Nephron progenitor cell (in vitro differentiated cells): Measurements from ENCODE around the gene GNGT2.
"Not testable (repeated sequence)": the region's sequence is repeated elsewhere in the genome, so short reads cannot be mapped to it uniquely, and the experiment has no call there.

Source experiments
- DNase-seq: peaks from one replicate; pipeline ENCODE4 v3.0.0; 2021
- H3K27ac Mint-ChIP-seq: 2 replicates; pipeline ENCODE4 v1.8.0; 2021; ENCODE audit warnings: mild to moderate bottlenecking, moderate library complexity, mixed read lengths
- H3K27me3 Mint-ChIP-seq: 2 replicates; pipeline ENCODE4 v1.8.0; 2021; ENCODE audit warnings: mild to moderate bottlenecking, low read depth, mixed read lengths; ENCODE audit not compliant: poor library complexity
- H3K36me3 Mint-ChIP-seq: 2 replicates; pipeline ENCODE4 v1.8.0; 2021; ENCODE audit warnings: low read depth, mixed read lengths
- H3K4me1 Mint-ChIP-seq: 2 replicates; pipeline ENCODE4 v1.8.0; 2021; ENCODE audit warnings: mixed read lengths
- H3K4me3 Mint-ChIP-seq: 2 replicates; pipeline ENCODE4 v1.8.0; 2021; ENCODE audit warnings: mild to moderate bottlenecking, moderate library complexity, mixed read lengths
- H3K9me3 Mint-ChIP-seq: 2 replicates; pipeline ENCODE4 v1.8.0; 2021; ENCODE audit warnings: mild to moderate bottlenecking, moderate library complexity, mixed read lengths
- TF ChIP-seq, protein P1 (sequence below): fragments of 200-600 bp; sonication (generic); IDR thresholded peaks from 2 replicates; pipeline ENCODE4 v1.5.0; 2021; ENCODE audit warnings: antibody characterized with exemption

The GNGT2 gene

DNA sequence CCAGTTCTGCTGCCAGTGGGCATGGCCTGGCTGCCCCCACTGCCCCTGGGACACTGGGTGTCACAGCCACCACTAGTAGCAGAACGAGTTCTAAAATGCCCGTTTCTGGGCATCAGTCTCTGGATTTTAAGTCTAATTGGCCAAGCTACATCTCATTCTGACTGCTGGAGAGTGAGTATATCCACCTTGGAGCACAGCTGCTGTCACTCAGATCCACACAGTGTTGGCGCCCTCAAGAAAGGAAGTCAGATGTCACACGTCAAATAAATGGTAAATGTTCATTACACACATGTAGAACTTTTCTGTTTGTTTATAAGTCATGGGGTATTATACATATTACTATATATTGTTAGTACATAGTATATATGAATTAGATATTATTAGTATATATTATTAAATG, 19.4 kb downstream of the GNGT2 start:
- Mint-ChIP-seq H3K36me3 (no peaks in the 10 kb centered on the region), H3K4me3 (peak overlapping the region; percentile 70), H3K27me3 (peaks cover 35% of the 10 kb centered on the region), H3K9me3 (peaks cover 6% of the 10 kb centered on the region), H3K27ac (no peak overlapping the region), H3K4me1 (peaks cover 19% of the 10 kb centered on the region)
- DNase-seq: no peak
- TF ChIP-seq, protein P1, sequence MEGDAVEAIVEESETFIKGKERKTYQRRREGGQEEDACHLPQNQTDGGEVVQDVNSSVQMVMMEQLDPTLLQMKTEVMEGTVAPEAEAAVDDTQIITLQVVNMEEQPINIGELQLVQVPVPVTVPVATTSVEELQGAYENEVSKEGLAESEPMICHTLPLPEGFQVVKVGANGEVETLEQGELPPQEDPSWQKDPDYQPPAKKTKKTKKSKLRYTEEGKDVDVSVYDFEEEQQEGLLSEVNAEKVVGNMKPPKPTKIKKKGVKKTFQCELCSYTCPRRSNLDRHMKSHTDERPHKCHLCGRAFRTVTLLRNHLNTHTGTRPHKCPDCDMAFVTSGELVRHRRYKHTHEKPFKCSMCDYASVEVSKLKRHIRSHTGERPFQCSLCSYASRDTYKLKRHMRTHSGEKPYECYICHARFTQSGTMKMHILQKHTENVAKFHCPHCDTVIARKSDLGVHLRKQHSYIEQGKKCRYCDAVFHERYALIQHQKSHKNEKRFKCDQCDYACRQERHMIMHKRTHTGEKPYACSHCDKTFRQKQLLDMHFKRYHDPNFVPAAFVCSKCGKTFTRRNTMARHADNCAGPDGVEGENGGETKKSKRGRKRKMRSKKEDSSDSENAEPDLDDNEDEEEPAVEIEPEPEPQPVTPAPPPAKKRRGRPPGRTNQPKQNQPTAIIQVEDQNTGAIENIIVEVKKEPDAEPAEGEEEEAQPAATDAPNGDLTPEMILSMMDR: no peak

DNA sequence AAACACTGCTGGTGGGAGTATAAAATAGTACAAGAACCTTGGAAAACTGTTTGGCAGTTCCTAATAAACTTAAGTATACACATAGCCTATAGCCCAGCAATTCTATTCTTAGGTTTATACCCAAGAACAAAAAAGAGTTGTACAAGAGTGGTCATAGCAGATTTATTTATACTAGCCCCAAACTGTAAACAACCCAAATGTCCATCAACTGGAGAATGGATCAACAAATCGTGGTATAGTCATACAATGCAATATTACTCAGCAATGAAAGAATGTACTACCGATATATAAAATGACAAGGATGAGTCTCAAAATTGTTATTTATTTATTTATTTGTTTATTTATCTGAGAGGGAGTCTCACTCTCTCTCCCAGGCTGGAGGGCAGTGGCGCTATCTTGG, 23.1 kb downstream of the GNGT2 start:
- H3K4me1 Mint-ChIP-seq: peaks cover 5% of the 10 kb centered on the region
- H3K9me3 Mint-ChIP-seq: peaks cover 33% of the 10 kb centered on the region
- H3K27ac Mint-ChIP-seq: no peak overlapping the region
- H3K4me3 Mint-ChIP-seq: no peak overlapping the region
- H3K27me3 Mint-ChIP-seq: peaks cover 37% of the 10 kb centered on the region
- H3K36me3 Mint-ChIP-seq: no peaks in the 10 kb centered on the region
- TF ChIP-seq, protein P1: no peak
- no peak for DNase-seq

- H3K4me1 Mint-ChIP-seq, H3K27ac Mint-ChIP-seq, DNase-seq, H3K36me3 Mint-ChIP-seq, H3K4me3 Mint-ChIP-seq: not testable (repeated sequence)
- Mint-ChIP-seq H3K9me3 (peaks cover 37% of the 10 kb centered on the region), H3K27me3 (peaks cover 33% of the 10 kb centered on the region)
Observed at GRCh38 chr17:49185381-49185780, 25.0 kb downstream of the GNGT2 start.

DNA sequence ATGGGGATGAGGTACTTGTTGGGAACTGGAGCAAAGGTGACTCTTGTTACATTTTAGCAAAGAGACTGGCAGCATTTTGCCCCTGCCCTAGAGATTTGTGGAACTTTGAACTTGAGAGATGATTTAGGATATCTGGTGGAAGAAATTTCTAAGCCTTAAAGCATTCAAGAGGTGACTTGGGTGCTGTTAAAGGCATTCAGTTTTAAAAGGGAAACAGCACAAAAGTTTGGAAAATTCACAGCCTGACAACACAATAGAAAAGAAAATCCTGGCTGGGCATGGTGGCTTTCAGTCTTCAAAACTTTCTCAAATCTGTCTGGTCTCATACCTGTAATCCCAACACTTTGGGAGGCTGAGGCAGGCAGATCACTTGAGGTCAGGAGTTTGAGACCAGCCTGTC, 25.9 kb downstream of the GNGT2 start:
- H3K36me3 Mint-ChIP-seq, H3K4me3 Mint-ChIP-seq, H3K27ac Mint-ChIP-seq, DNase-seq, H3K4me1 Mint-ChIP-seq: not testable (repeated sequence)
- Mint-ChIP-seq H3K9me3 (peaks cover 40% of the 10 kb centered on the region), H3K27me3 (peaks cover 24% of the 10 kb centered on the region)

DNA sequence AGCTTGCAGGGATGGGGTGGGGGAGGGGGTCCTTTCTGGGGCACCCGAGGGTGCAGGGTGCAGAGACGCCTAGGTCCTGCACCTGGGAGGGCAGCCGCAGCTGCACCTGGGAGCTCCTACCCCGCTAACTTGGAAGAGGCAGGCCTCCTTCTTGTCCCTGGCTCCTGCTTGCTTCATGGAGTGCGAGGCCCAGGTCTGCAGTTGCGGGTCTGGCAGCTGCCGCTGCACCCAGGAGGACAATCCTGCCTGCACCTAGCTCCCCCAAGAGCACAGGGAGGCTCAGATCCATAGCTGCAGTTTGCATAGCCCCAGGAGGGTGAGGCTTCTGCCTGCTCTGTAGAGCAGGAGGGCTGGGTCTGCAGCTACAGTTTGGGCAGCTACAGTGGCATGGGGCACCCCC, 26.6 kb downstream of the GNGT2 start:
- no peak overlapping the region for H3K4me3 Mint-ChIP-seq
- H3K9me3 Mint-ChIP-seq: peaks cover 40% of the 10 kb centered on the region
- no peak overlapping the region for H3K27ac Mint-ChIP-seq
- no peaks in the 10 kb centered on the region for H3K4me1 Mint-ChIP-seq
- no peaks in the 10 kb centered on the region for H3K36me3 Mint-ChIP-seq
- DNase-seq: no peak
- TF ChIP-seq, protein P1: no peak
- H3K27me3 Mint-ChIP-seq: peaks cover 18% of the 10 kb centered on the region

- Mint-ChIP-seq H3K9me3 (peaks cover 40% of the 10 kb centered on the region), H3K27ac (no peak overlapping the region), H3K4me1 (no peaks in the 10 kb centered on the region), H3K36me3 (no peaks in the 10 kb centered on the region), H3K27me3 (peaks cover 19% of the 10 kb centered on the region), H3K4me3 (no peak overlapping the region)
- TF ChIP-seq, protein P1: no peak
- DNase-seq: no peak
Observed at GRCh38 chr17:49183341-49183740, 27.0 kb downstream of the GNGT2 start.

DNA sequence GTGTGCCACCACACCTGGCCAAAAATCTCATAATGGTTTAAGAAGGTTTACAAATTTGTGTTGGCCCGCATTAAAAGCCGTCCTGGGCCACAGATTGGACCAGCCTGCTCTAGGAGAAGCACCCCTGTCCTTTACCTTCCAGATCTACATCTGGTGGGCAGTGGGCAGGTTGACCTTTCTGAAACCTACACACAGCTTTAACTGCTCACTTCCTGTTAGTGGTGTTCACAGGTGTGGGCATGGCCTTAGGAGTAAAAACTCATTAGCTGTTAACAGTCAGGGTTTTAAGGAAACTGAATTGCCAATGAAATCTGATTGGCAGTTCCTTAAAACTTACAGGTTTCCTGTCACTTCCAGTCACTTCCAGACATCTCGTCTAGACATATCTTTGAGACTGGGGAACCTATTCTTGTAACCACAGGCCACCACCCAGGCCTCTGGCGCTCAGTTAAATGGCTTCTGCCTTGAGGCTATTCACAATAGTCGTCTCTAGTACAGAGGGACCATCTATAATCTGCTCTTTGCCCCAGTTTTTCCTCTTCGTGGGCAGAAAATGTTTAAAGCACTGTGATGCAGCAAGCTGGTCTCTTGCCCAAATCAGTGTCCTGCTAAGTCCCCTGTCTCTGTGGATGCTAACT, 29.3 kb downstream of the GNGT2 start:
- peaks cover 11% of the 10 kb centered on the region for H3K27me3 Mint-ChIP-seq
- TF ChIP-seq, protein P1: no peak
- H3K27ac Mint-ChIP-seq: no peak overlapping the region
- H3K4me3 Mint-ChIP-seq: no peak overlapping the region
- peaks cover 52% of the 10 kb centered on the region for H3K9me3 Mint-ChIP-seq
- no peak for DNase-seq
- no peaks in the 10 kb centered on the region for H3K4me1 Mint-ChIP-seq
- no peaks in the 10 kb centered on the region for H3K36me3 Mint-ChIP-seq
